Measurements from ENCODE around the gene ZNF839.

DNA sequence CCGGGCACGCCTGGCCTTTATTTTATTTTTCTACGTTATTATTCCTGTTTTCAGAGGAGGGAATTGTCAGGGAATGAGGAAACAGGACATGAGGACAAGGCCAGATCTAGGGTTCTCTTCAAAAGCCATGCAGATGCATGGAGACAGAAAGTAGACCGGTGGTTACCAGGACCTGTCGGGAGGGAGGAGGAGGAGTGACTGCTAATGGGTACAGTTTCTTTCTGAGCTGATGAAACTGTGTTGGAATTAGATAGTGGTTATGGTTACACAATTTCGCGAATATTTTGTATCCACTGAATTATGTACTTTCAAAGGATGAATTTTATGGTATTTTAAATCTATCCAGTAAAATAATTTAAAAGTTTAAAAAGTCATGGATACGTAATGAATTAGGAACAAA lies 11.3 kb downstream of the ZNF839 start:
- TF ChIP-seq POLR2A (IDR thresholded peaks at IDR 0.05) (no peak), CTCF (IDR thresholded peaks at IDR 0.05) (no peak)

All from transverse colon (tissue), 3 donors.